Caki2 (cell line): Measurements from ENCODE around the gene AGAP1. TPM values are rescaled to one million over a fixed set of nuclear protein-coding genes. Genes with fewer than 3 reads are reported as not detected.

Experiments used
- DNase-seq: peaks from one replicate; pipeline ENCODE4 v3.0.0-alpha.2; 2015; ENCODE audit warnings: low read depth
- in situ Hi-C: cut with HindIII; loops from 2 replicates; pipeline ENCODE4 v1.10.0; 2016; ENCODE audit warnings: low sequenced_read_pairs, low pct_unique_long_range_greater_than_20kb, mixed read lengths
- total RNA-seq: library from RNA; depleted of rRNA; stranded (reverse); fragments of >200 nt; shearing (Covaris generic); gene quantifications from 2 replicates; pipeline ENCODE4 v1.2.3, GENCODE V29; 2014; ENCODE audit warnings: low replicate concordance

Gene AGAP1
- total RNA-seq, 1 experiment from 2014 or later = 5.3 TPM

- no peak for DNase-seq
- in situ Hi-C loops = no loop called here
Measured at GRCh38 chr2:235520787-235521186, 26.9 kb downstream of the AGAP1 start.

- in situ Hi-C loops = no loop called here
- DNase-seq = no peak
Measured at GRCh38 chr2:235521844-235522243, 28.0 kb downstream of the AGAP1 start.

- in situ Hi-C loops = no loop called here
- no peak for DNase-seq
Measured at GRCh38 chr2:235523021-235523420, 29.2 kb downstream of the AGAP1 start.

- DNase-seq = no peak
- in situ Hi-C loops = no loop called here
Measured at GRCh38 chr2:235523486-235524150, 29.8 kb downstream of the AGAP1 start.

GRCh38 chr2:235526166-235526565 lies 32.3 kb downstream of the AGAP1 start:
- in situ Hi-C loops = no loop called here
- no peak for DNase-seq

GRCh38 chr2:235527806-235528469 lies 34.1 kb downstream of the AGAP1 start:
- DNase-seq = no peak

GRCh38 chr2:235529621-235530020 lies 35.8 kb downstream of the AGAP1 start:
- in situ Hi-C loops = no loop called here
- DNase-seq = no peak

More at GRCh38 chr2:235527806-235528469, 34.1 kb downstream of the AGAP1 start:
- in situ Hi-C loops = no loop called here

- in situ Hi-C loops = no loop called here
- no peak for DNase-seq
Measured at GRCh38 chr2:235530735-235531134, 36.9 kb downstream of the AGAP1 start.

GRCh38 chr2:235532307-235532706 lies 38.5 kb downstream of the AGAP1 start:
- in situ Hi-C loops = no loop called here

GRCh38 chr2:235533198-235533597 lies 39.4 kb downstream of the AGAP1 start:
- in situ Hi-C loops = no loop called here
- DNase-seq = no peak

More at GRCh38 chr2:235532307-235532706, 38.5 kb downstream of the AGAP1 start:
- DNase-seq = no peak

- in situ Hi-C loops = no loop called here
- DNase-seq = no peak
Measured at GRCh38 chr2:235533616-235534385, 40.0 kb downstream of the AGAP1 start.

GRCh38 chr2:235534678-235535422 lies 41.0 kb downstream of the AGAP1 start:
- in situ Hi-C loops = no loop called here
- DNase-seq = no peak

GRCh38 chr2:235535423-235536130 lies 41.7 kb downstream of the AGAP1 start:
- in situ Hi-C loops = no loop called here
- DNase-seq = no peak

- in situ Hi-C loops = no loop called here
- DNase-seq = no peak
Measured at GRCh38 chr2:235536711-235537110, 42.9 kb downstream of the AGAP1 start.

GRCh38 chr2:235537186-235537585 lies 43.3 kb downstream of the AGAP1 start:
- in situ Hi-C loops = no loop called here
- no peak for DNase-seq

GRCh38 chr2:235537587-235537986 lies 43.7 kb downstream of the AGAP1 start:
- in situ Hi-C loops = no loop called here
- no peak for DNase-seq

GRCh38 chr2:235538144-235538639 lies 44.3 kb downstream of the AGAP1 start:
- in situ Hi-C loops = no loop called here
- no peak for DNase-seq

- in situ Hi-C loops = no loop called here
- DNase-seq = no peak
Measured at GRCh38 chr2:235538981-235539380, 45.1 kb downstream of the AGAP1 start.
